Left ventricle myocardium superior (tissue), 1 donor: Measurements from ENCODE around the gene FARP1. TPM values are rescaled to one million over a fixed set of nuclear protein-coding genes. Genes with fewer than 3 reads are reported as not detected.

Experiments
- ATAC-seq: fragments of 200-7000 bp; cut with Tn5 transposase; one replicate; pipeline ENCODE4 v1.9.1; 2020; ENCODE audit warnings: mild to moderate bottlenecking, moderate library complexity
- DNase-seq: peaks from one replicate; pipeline ENCODE4 v3.0.0-alpha.2; 2020
- intact Hi-C: fragments of 100-400 bp; cut with micrococcal nuclease; formaldehyde crosslinking; loops from one replicate; pipeline ENCODE4 v1.11.0; 2022
- total RNA-seq: library from RNA; stranded (reverse); fragmentation: NEBNext Ultra II Directional; extraction: Animal tissue kit (Norgen Biotek cat#: 25700); gene quantifications from one replicate; pipeline ENCODE4 v1.2.1, GENCODE V29; 2021
- donor health status: DM: no; HTN: yes; CAD: no; lungs with severe emphysema.

Gene FARP1
- total RNA-seq, 1 donor from 2014 or later = 14.9 TPM

- intact Hi-C loops = no loop called here
- no peak for DNase-seq
- ATAC-seq = no peak
Measured at GRCh38 chr13:98291658-98292057, 148.8 kb downstream of the FARP1 start.

DNA sequence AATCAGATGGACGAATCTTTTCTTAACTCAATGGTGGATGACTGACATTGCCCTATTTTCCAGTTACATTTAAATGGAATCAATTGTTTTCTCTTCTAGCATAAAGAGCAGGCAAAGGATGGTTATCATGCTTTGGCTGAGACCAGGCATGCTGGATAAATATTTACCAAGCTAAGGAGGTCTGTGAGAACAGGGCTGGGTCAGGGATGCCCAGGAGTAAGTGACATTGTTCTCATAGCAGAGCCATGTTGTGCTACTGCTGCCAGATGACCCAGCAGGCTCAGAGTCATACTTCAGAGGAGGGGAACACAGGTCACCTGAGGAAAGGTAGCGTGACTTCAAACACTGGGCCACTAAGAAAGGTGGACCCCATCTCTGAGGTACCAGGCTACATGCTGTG, 150.2 kb downstream of the FARP1 start:
- ATAC-seq (no peak), DNase-seq (no peak)
- intact Hi-C loops = no loop called here

GRCh38 chr13:98293570-98294142, 150.8 kb downstream of the FARP1 start:
- ATAC-seq (no peak), DNase-seq (no peak)
- intact Hi-C loops = no loop called here

GRCh38 chr13:98295371-98295770, 152.5 kb downstream of the FARP1 start:
- no peak for ATAC-seq
- DNase-seq = no peak
- intact Hi-C loops = no loop called here

GRCh38 chr13:98297051-98297450, 154.2 kb downstream of the FARP1 start:
- ATAC-seq (no peak), DNase-seq (no peak)
- intact Hi-C loops = no loop called here

DNA sequence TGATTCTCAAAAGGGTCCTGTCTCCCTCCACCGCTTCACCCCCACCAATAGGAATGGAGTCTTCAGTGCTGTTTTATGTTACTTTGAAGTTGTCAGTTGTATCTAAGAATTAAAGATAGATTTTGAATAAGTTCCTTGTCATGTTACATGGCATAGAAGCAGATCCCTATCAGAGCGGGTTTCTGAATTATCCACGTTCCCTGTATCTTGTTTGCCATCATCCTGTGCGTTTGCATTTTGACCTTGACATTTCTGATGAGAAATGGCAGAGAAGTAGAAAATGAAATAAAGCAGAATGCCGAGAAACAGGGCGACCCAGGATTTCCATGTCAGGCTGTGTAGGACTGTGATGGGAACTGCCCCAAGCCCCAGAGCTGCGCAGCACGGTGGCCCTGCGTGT, 154.9 kb downstream of the FARP1 start:
- intact Hi-C loops = no loop called here
- no peak for ATAC-seq
- DNase-seq = no peak

DNA sequence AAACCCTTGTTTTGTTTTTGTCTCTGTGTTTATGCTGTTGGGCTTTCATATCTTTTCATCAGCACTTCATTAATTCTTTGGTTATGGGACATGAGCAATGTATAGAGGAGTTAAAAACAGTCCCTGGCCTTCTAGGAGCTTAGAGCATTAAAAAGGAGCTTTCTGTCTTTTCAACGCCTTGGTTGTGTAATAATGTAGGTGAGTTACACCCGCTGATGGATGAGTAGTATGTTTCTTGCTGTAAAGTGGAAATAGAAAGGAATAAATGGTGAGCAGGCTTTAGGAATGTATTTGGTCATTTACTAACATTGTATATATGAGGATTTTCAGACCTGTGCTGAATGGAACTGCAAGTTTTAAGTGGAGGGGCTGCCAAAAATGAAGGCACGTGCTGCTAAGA, 155.7 kb downstream of the FARP1 start:
- no peak for ATAC-seq
- DNase-seq = no peak
- intact Hi-C loops = no loop called here

- intact Hi-C loops = no loop called here
- no peak for ATAC-seq
Measured at GRCh38 chr13:98299235-98299965, 156.5 kb downstream of the FARP1 start.

GRCh38 chr13:98299966-98300350, 157.1 kb downstream of the FARP1 start:
- intact Hi-C loops = no loop called here
- DNase-seq (no peak), ATAC-seq (peak; percentile 52)

More at GRCh38 chr13:98299235-98299965, 156.5 kb downstream of the FARP1 start:
- DNase-seq = no peak

DNA sequence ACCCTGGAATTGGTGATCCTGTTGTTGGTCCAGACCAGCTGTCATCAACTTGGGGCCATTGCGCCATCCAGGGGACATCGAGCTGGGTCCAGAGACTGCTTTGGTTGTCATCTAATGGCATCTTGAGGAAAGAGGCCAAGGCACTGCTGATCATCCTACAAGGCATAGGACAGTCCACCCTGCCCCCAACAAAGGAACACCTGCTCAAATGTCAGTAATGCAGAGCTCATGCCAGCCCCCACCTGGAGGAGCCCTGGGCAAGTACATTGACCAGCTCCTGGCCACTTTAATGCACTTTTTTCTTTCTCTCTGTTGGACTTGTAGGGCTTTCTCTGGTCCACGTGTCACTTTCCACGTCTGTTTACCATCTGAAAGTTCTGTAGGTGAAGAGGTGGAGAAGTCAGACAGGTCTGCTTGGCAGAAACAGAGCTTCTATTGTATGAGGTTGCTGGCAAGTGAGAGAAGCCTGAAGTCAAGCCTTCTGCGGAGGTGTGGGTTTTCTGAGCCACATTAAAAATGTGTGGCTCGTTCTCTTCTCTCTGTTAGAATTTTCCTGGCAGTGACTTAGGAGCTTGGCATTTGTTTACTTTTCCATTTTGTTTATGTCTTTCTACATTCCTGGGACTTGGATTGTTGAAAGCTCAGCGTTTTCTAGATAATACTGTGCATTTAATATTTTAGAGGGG, 158.2 kb downstream of the FARP1 start:
- intact Hi-C loops = no loop called here
- no peak for DNase-seq
- no peak for ATAC-seq

GRCh38 chr13:98301721-98302120, 158.8 kb downstream of the FARP1 start:
- DNase-seq = no peak
- intact Hi-C loops = no loop called here
- ATAC-seq = no peak

GRCh38 chr13:98303858-98304257, 161.0 kb downstream of the FARP1 start:
- ATAC-seq (no peak), DNase-seq (no peak)
- intact Hi-C loops = no loop called here

DNA sequence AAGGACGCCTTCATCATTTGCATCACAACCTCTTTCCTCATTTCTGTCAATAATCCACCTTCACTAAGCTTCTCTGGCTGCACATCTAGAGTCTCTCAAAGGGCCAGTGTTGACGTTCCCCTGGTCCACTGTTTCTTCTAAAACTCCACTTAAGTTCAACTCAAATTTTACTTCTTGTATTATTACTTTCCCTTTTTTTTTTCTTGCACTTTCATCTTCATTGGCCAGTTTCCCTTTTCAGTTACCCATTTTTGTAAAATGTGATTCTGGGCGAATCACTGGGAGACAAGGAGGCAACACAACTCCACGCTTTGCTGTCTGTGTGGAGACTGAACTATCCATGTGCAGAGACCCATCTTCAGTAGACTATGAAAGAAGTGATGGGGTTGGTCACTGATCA, 162.8 kb downstream of the FARP1 start:
- intact Hi-C loops = no loop called here
- DNase-seq (no peak), ATAC-seq (no peak)

GRCh38 chr13:98307463-98308085, 164.7 kb downstream of the FARP1 start:
- DNase-seq = no peak
- intact Hi-C loops = no loop called here
- ATAC-seq = peak; percentile 73

DNA sequence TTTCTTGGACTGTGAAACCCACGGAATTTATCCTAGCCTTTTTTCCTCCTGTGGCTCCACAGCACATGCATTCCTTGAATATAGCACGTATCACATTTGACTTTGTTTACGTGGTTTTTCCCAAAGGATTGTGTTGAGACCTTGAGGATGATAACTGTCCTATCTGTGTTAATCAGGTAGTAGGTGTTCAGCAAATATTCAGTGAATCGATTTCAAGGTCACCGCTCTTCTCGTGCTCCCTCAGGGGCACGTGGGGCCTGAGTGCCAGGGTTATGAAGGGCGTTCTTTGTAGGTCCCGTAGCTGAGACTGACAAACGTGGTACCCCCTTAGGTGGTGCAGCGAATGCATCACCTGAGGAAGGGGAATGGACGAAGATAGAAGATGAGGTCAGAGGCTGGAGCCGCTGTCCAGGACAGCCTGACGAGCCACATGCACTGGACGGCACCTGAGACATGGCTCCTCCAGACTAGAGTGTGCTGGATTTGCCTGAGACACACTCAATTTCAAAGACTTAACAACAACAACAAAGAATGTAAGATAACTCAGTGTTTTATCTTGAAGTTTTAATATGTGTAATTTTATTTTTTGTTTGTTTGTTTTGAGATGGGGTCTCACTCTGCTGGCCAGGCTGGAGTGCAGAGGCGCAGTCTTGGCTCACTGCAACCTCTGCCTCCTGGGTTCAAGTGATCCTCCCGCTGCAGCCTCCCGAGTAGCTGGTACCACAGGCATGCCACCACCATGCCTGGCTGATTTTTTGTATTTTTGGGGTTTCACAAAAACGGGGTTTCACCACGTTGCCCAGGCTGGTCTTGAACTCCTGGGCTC, 165.4 kb downstream of the FARP1 start:
- intact Hi-C loops = no loop called here
- ATAC-seq = no peak
- no peak for DNase-seq

- intact Hi-C loops = no loop called here
- DNase-seq = no peak
- ATAC-seq = peak; percentile 38
Measured at GRCh38 chr13:98309569-98310335, 166.9 kb downstream of the FARP1 start.

GRCh38 chr13:98310485-98311199, 167.7 kb downstream of the FARP1 start:
- intact Hi-C loops = no loop called here
- ATAC-seq (no peak), DNase-seq (no peak)

- no peak for ATAC-seq
- intact Hi-C loops = no loop called here
- DNase-seq = no peak
Measured at GRCh38 chr13:98311200-98311548, 168.3 kb downstream of the FARP1 start.
